ENCODE results near the gene FBXL17. TPM values are rescaled to one million over a fixed set of nuclear protein-coding genes. Genes with fewer than 3 reads are reported as not detected.
"Not testable (repeated sequence)": the region's sequence is repeated elsewhere in the genome, so short reads cannot be mapped to it uniquely, and the experiment has no call there.

FBXL17 gene
- total and polyA plus RNA-seq, 2 experiments from 2014 or later, result 1.8 to 13.1 TPM

- Histone ChIP-seq H3K4me1 (ENCODE audit: insufficient read depth) (no peaks in the 10 kb centered on the region), H2AFZ (no peak overlapping the region), H3K4me3 (no peak overlapping the region), H3K36me3 (ENCODE audit: low read depth) (no peaks in the 10 kb centered on the region), H4K20me1 (ENCODE audit: insufficient read depth) (no peaks in the 10 kb centered on the region), H3K9me2 (ENCODE audit: insufficient read depth) (no peaks in the 10 kb centered on the region), H3K9me3 (ENCODE audit: low read depth) (no peaks in the 10 kb centered on the region), H3K79me2 (ENCODE audit: insufficient read depth) (no peaks in the 10 kb centered on the region), H3K9ac (no peak overlapping the region), H3K27me3 (replicated peaks; ENCODE audit: insufficient read depth) (no peaks in the 10 kb centered on the region), H3K4me2 (ENCODE audit: unreplicated experiment) (no peak overlapping the region), H3K27ac (no peak overlapping the region), H3F3A (ENCODE audit: insufficient read depth) (no peaks in the 10 kb centered on the region)
- TF ChIP-seq EZH2phosphoT487 (IDR thresholded peaks at IDR 0.05; ENCODE audit: insufficient read depth, low read depth) (no peak), EZH2 (IDR thresholded peaks at IDR 0.05; ENCODE audit: insufficient read depth, poor library complexity, severe bottlenecking) (no peak)
- DNase-seq, result no peak
- 72 to 73% methylated on average over 5 of the region's 5 CpGs for WGBS, 2 experiments (ENCODE audit: low coverage in 1 of 2, low lambda C conversion rate in 2 of 2, missing lambda C conversion rate in 2 of 2)
- in situ Hi-C loops (cut with MboI), result no loop called here
Observed at GRCh38 chr5:108420158-108420557, 38.3 kb upstream of the FBXL17 start.

DNA sequence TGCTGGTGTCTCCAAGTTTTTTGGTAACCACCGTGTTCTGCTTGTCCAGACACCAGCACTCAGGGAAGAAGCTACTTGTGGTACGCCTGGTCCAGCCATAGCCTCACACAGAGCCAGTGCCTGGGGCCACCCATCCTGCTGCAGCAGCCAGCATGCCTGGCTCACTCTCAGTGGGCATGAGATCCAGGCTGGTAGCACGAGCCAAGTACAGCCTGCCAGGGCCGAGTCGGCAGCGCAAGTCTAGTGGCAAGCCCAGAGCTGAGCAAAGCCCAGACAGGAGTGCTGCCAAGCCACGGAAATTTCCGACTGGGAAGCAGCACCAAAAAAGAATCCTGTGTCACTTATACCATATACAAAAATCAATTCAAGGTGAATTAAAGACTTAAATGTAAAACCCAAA lies 36.3 kb upstream of the FBXL17 start:
- DNase-seq, result peak; percentile 22

DNA sequence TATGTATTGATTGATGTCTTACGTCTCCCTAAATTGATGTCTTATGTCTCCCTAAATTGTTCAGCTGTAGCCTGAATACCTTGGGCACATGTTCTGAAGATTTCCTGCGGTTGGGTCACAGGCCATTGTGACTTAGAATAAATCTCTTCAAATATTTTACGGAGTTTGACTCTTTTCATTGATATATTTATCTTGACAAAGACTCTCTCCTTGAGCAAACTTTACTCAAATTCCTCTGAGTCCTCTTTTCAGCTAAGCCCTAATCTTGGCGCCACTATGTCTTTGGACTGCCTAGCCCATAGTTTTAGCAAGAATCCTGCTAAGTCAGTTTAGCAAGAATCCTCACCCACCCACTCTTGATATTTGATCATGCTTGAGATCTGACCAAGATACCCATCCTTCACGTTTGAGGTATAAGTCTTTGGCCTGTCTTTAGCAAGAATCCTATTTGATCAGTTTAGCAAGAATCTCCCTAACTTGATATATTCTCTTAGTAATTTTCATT lies 35.3 kb upstream of the FBXL17 start:
- H2AFZ ChIP-seq, result no peak overlapping the region
- no peak for DNase-seq
- no peaks in the 10 kb centered on the region for H3F3A ChIP-seq (ENCODE audit: insufficient read depth)
- H3K27ac ChIP-seq, result no peak overlapping the region
- TF ChIP-seq EZH2phosphoT487 (IDR thresholded peaks at IDR 0.05; ENCODE audit: insufficient read depth, low read depth) (no peak), EZH2 (IDR thresholded peaks at IDR 0.05; ENCODE audit: insufficient read depth, poor library complexity, severe bottlenecking) (no peak)
- H3K9me3 ChIP-seq (ENCODE audit: low read depth), result no peaks in the 10 kb centered on the region
- no peaks in the 10 kb centered on the region for H3K27me3 ChIP-seq (replicated peaks; ENCODE audit: insufficient read depth)
- H4K20me1 ChIP-seq (ENCODE audit: insufficient read depth), result no peaks in the 10 kb centered on the region
- 62 to 67% methylated on average over 5 of the region's 5 CpGs for WGBS, 2 experiments (ENCODE audit: low coverage in 1 of 2, low lambda C conversion rate in 2 of 2, missing lambda C conversion rate in 2 of 2)
- no peaks in the 10 kb centered on the region for H3K9me2 ChIP-seq (ENCODE audit: insufficient read depth)
- no peak overlapping the region for H3K4me2 ChIP-seq (ENCODE audit: unreplicated experiment)
- in situ Hi-C loops (cut with MboI), result no loop called here
- H3K9ac ChIP-seq, result no peak overlapping the region
- no peaks in the 10 kb centered on the region for H3K4me1 ChIP-seq (ENCODE audit: insufficient read depth)
- no peaks in the 10 kb centered on the region for H3K79me2 ChIP-seq (ENCODE audit: insufficient read depth)
- no peak overlapping the region for H3K4me3 ChIP-seq
- no peaks in the 10 kb centered on the region for H3K36me3 ChIP-seq (ENCODE audit: low read depth)

More for the DNA sequence above, 36.3 kb upstream of the FBXL17 start:
- in situ Hi-C loops (cut with MboI), result no loop called here
- Histone ChIP-seq H3K9me2 (ENCODE audit: insufficient read depth) (no peaks in the 10 kb centered on the region), H3F3A (ENCODE audit: insufficient read depth) (no peaks in the 10 kb centered on the region), H3K9me3 (ENCODE audit: low read depth) (no peaks in the 10 kb centered on the region), H2AFZ (no peak overlapping the region), H3K4me2 (ENCODE audit: unreplicated experiment) (no peak overlapping the region), H3K4me3 (no peak overlapping the region), H3K9ac (no peak overlapping the region), H3K79me2 (ENCODE audit: insufficient read depth) (no peaks in the 10 kb centered on the region), H3K36me3 (ENCODE audit: low read depth) (no peaks in the 10 kb centered on the region), H3K27ac (no peak overlapping the region), H3K4me1 (ENCODE audit: insufficient read depth) (no peaks in the 10 kb centered on the region), H4K20me1 (ENCODE audit: insufficient read depth) (no peaks in the 10 kb centered on the region), H3K27me3 (replicated peaks; ENCODE audit: insufficient read depth) (no peaks in the 10 kb centered on the region)
- 16 to 21% methylated on average over 8 of the region's 8 CpGs for WGBS, 2 experiments (ENCODE audit: low coverage in 1 of 2, low lambda C conversion rate in 2 of 2, missing lambda C conversion rate in 2 of 2)
- no peak for TF ChIP-seq EZH2phosphoT487 (IDR thresholded peaks at IDR 0.05; ENCODE audit: insufficient read depth, low read depth)
- no peak for TF ChIP-seq EZH2 (IDR thresholded peaks at IDR 0.05; ENCODE audit: insufficient read depth, poor library complexity, severe bottlenecking)

DNA sequence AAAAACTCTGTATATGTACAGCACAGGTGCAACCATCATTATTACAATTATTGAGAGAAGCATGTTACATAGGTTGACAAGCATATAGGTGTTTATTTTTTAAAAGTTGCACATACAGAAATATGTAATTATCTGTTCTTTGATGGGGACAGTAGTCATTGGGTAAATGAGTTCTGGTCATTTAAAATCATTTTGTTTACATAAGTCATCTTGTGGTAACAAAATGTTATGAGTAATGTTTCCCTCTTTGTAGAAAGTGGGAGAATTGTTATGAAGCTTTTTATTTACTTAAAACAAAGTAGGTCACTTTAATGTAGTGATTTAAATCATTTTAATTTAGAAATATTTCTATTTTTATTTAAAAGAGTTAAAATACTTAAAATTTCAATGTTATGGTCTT lies 33.8 kb upstream of the FBXL17 start:
- Histone ChIP-seq H3K79me2 (ENCODE audit: insufficient read depth) (no peaks in the 10 kb centered on the region), H3K27ac (no peak overlapping the region)
- DNase-seq, result no peak

GRCh38 chr5:108409786-108410185 lies 27.9 kb upstream of the FBXL17 start:
- no peak overlapping the region for H3K4me2 ChIP-seq (ENCODE audit: unreplicated experiment)
- no peak overlapping the region for H2AFZ ChIP-seq
- H3K4me1 ChIP-seq (ENCODE audit: insufficient read depth), result no peaks in the 10 kb centered on the region
- H3K36me3 ChIP-seq (ENCODE audit: low read depth), result no peaks in the 10 kb centered on the region
- H3K9ac ChIP-seq, result no peak overlapping the region
- no peaks in the 10 kb centered on the region for H3K79me2 ChIP-seq (ENCODE audit: insufficient read depth)
- no peaks in the 10 kb centered on the region for H3K27me3 ChIP-seq (replicated peaks; ENCODE audit: insufficient read depth)
- H3K27ac ChIP-seq, result no peak overlapping the region
- no peaks in the 10 kb centered on the region for H3K9me2 ChIP-seq (ENCODE audit: insufficient read depth)
- H4K20me1 ChIP-seq (ENCODE audit: insufficient read depth), result no peaks in the 10 kb centered on the region
- H3K4me3 ChIP-seq, result no peak overlapping the region
- H3F3A ChIP-seq (ENCODE audit: insufficient read depth), result no peaks in the 10 kb centered on the region
- TF ChIP-seq EZH2phosphoT487 (IDR thresholded peaks at IDR 0.05; ENCODE audit: insufficient read depth, low read depth) (no peak), EZH2 (IDR thresholded peaks at IDR 0.05; ENCODE audit: insufficient read depth, poor library complexity, severe bottlenecking) (no peak)
- H3K9me3 ChIP-seq (ENCODE audit: low read depth), result no peaks in the 10 kb centered on the region
- DNase-seq, result no peak
- in situ Hi-C loops (cut with MboI), result no loop called here
- 42 to 45% methylated on average over 2 of the region's 2 CpGs for WGBS, 2 experiments (ENCODE audit: low coverage in 1 of 2, low lambda C conversion rate in 2 of 2, missing lambda C conversion rate in 2 of 2)

More for the DNA sequence above, 33.8 kb upstream of the FBXL17 start:
- Histone ChIP-seq H2AFZ (no peak overlapping the region), H3F3A (ENCODE audit: insufficient read depth) (no peaks in the 10 kb centered on the region), H3K4me3 (no peak overlapping the region), H3K4me1 (ENCODE audit: insufficient read depth) (no peaks in the 10 kb centered on the region), H3K4me2 (ENCODE audit: unreplicated experiment) (no peak overlapping the region), H3K9me2 (ENCODE audit: insufficient read depth) (no peaks in the 10 kb centered on the region), H3K9me3 (ENCODE audit: low read depth) (no peaks in the 10 kb centered on the region), H3K9ac (no peak overlapping the region), H3K36me3 (ENCODE audit: low read depth) (no peaks in the 10 kb centered on the region), H3K27me3 (replicated peaks; ENCODE audit: insufficient read depth) (no peaks in the 10 kb centered on the region), H4K20me1 (ENCODE audit: insufficient read depth) (no peaks in the 10 kb centered on the region)
- in situ Hi-C loops (cut with MboI), result no loop called here
- TF ChIP-seq EZH2 (IDR thresholded peaks at IDR 0.05; ENCODE audit: insufficient read depth, poor library complexity, severe bottlenecking) (no peak), EZH2phosphoT487 (IDR thresholded peaks at IDR 0.05; ENCODE audit: insufficient read depth, low read depth) (no peak)

GRCh38 chr5:108405201-108405600 lies 23.3 kb upstream of the FBXL17 start:
- H3K27ac ChIP-seq, result not testable (repeated sequence)

More at GRCh38 chr5:108405201-108405600, 23.3 kb upstream of the FBXL17 start:
- H3K9me2 ChIP-seq (ENCODE audit: insufficient read depth); H3K36me3 ChIP-seq (ENCODE audit: low read depth); H3K4me1 ChIP-seq (ENCODE audit: insufficient read depth); H4K20me1 ChIP-seq (ENCODE audit: insufficient read depth); H3K9me3 ChIP-seq (ENCODE audit: low read depth); H3K9ac ChIP-seq; H3K4me2 ChIP-seq (ENCODE audit: unreplicated experiment); H3K4me3 ChIP-seq; H3F3A ChIP-seq (ENCODE audit: insufficient read depth); H2AFZ ChIP-seq; H3K79me2 ChIP-seq (ENCODE audit: insufficient read depth); in situ Hi-C loops (cut with MboI); H3K27me3 ChIP-seq (replicated peaks; ENCODE audit: insufficient read depth); DNase-seq: not testable (repeated sequence)
- 85 to 90% methylated on average over 3 of the region's 3 CpGs for WGBS, 2 experiments (ENCODE audit: low coverage in 1 of 2, low lambda C conversion rate in 2 of 2, missing lambda C conversion rate in 2 of 2)

Measured in GM23248 (cell line).